ENCODE measurements around the gene LY6G6F. TPM values are rescaled to one million over a fixed set of nuclear protein-coding genes. Genes with fewer than 3 reads are reported as not detected.

The LY6G6F gene
- total and polyA plus RNA-seq, 2 of the 13 experiments (the other 11 are each of a cell fraction or from before 2014, with no cell fraction given) = not detected

GRCh38 chr6:31702819-31703716 lies 3.6 kb upstream of the LY6G6F start, which contains the start of gene ABHD16A (continued):
- peak; percentile 85 for TF ChIP-seq ELF3 (CRISPR knock-in tag; IDR thresholded peaks at IDR 0.05)
- peak; percentile 69 for TF ChIP-seq HNF4A (CRISPR knock-in tag; IDR thresholded peaks at IDR 0.05)
- no peak for TF ChIP-seq ZNF256 (CRISPR knock-in tag; conservative IDR thresholded peaks at IDR 0.05)
- TF ChIP-seq MYNN (CRISPR knock-in tag; IDR thresholded peaks at IDR 0.05; ENCODE audit: low read depth) = no peak; the same call in 1 of the 2 replicates

- BruUV-seq (replicated peaks) = no TSS peak
Measured at GRCh38 chr6:31705931-31706330, 735 bp upstream of the LY6G6F start.

More at GRCh38 chr6:31705931-31706330, 735 bp upstream of the LY6G6F start:
- H3K4me2 ChIP-seq (ENCODE audit: low read depth, low read length) = no peak overlapping the region
- ATAC-seq (no peak), FAIRE-seq (no peak), DNase-seq (ENCODE audit: low spot score) (no peak)
- H3K4me3 ChIP-seq (replicated peaks in 1 of 3; ENCODE audit: insufficient read depth in 1 of 3, low read depth in 2 of 3, low read length in 3 of 3) = no peak overlapping the region
- no peaks in the 10 kb centered on the region for H3K9me3 ChIP-seq (ENCODE audit: low read length)
- in situ Hi-C loops (cut with HindIII; ENCODE audit: extremely low pct_ligation_motif_present, low pct_unique_long_range_greater_than_20kb) = no loop called here
- H3K27ac ChIP-seq (ENCODE audit: extremely low read length, insufficient read depth, low read length) = no peak overlapping the region
- no peak for TF ChIP-seq TCF7L2 (IDR thresholded peaks at IDR 0.05; ENCODE audit: low read depth, low read length)
- no peak for TF ChIP-seq ERF (CRISPR knock-in tag; IDR thresholded peaks at IDR 0.05)
- TF ChIP-seq EHMT2 (IDR thresholded peaks at IDR 0.05; ENCODE audit: borderline replicate concordance, low read depth, low read length) = no peak
- TF ChIP-seq NR3C1 (CRISPR knock-in tag; IDR thresholded peaks at IDR 0.05) = no peak
- TF ChIP-seq JARID2 (CRISPR knock-in tag; IDR thresholded peaks at IDR 0.05; ENCODE audit: insufficient replicate concordance) = no peak
- no peak for TF ChIP-seq TFDP1 (CRISPR knock-in tag; IDR thresholded peaks at IDR 0.05; ENCODE audit: borderline replicate concordance)
- TF ChIP-seq ZNF350 (CRISPR knock-in tag; IDR thresholded peaks at IDR 0.05; ENCODE audit: borderline replicate concordance, low read depth) = no peak
- no peak for TF ChIP-seq TBP (CRISPR knock-in tag; IDR thresholded peaks at IDR 0.05)
- no peak for TF ChIP-seq ZNF530 (CRISPR knock-in tag; IDR thresholded peaks at IDR 0.05; ENCODE audit: low read depth)
- POLR2A ChIA-PET = interaction anchor here (0.7 to 1.1 kb wide), 2 partner anchors 31 to 957 kb away, joined by 3 to 5 read pairs; partner anchors contain the start of gene CLIC1
- peaks cover 21% of the 10 kb centered on the region for H3K79me2 ChIP-seq (ENCODE audit: insufficient read depth, low read length)
- WGBS (ENCODE audit: low lambda C conversion rate) = 51% methylated on average over 6 of the region's 6 CpGs
- H3K27me3 ChIP-seq (ENCODE audit: control insufficient read depth in 1 of 2, insufficient read depth in 2 of 2, low read length in 2 of 2) = peaks cover 3 to 18% of the 10 kb centered on the region in 2 experiments; a peak in 3 of 5 replicates
- no peak overlapping the region for H3K9ac ChIP-seq (ENCODE audit: insufficient read depth, low read depth, low read length)
- no peaks in the 10 kb centered on the region; a peak in 1 of 5 replicates for H3K36me3 ChIP-seq (replicated peaks in 1 of 2; ENCODE audit: control insufficient read depth in 1 of 2, insufficient read depth in 2 of 2, low read length in 2 of 2)
- intact Hi-C loops (cut with micrococcal nuclease; ENCODE audit: unreplicated experiment) = no loop called here
- H3K4me1 ChIP-seq (ENCODE audit: insufficient read depth, low read length) = peaks cover 31% of the 10 kb centered on the region
- no peak overlapping the region for H2AFZ ChIP-seq (ENCODE audit: low read length)
- CTCF ChIA-PET (ENCODE audit: low intra/inter-chr PET ratio, low total read pairs) = no interaction called here
- no peaks in the 10 kb centered on the region for H4K20me1 ChIP-seq (ENCODE audit: insufficient read depth, low read length)
